ENCODE results near the gene PCMT1. TPM values are rescaled to one million over a fixed set of nuclear protein-coding genes. Genes with fewer than 3 reads are reported as not detected.

The PCMT1 gene
- total and polyA plus RNA-seq, 9 of the 15 experiments (the other 6 are each of a cell fraction or from before 2014, with no cell fraction given): 217 to 541 (median 327) TPM

DNA sequence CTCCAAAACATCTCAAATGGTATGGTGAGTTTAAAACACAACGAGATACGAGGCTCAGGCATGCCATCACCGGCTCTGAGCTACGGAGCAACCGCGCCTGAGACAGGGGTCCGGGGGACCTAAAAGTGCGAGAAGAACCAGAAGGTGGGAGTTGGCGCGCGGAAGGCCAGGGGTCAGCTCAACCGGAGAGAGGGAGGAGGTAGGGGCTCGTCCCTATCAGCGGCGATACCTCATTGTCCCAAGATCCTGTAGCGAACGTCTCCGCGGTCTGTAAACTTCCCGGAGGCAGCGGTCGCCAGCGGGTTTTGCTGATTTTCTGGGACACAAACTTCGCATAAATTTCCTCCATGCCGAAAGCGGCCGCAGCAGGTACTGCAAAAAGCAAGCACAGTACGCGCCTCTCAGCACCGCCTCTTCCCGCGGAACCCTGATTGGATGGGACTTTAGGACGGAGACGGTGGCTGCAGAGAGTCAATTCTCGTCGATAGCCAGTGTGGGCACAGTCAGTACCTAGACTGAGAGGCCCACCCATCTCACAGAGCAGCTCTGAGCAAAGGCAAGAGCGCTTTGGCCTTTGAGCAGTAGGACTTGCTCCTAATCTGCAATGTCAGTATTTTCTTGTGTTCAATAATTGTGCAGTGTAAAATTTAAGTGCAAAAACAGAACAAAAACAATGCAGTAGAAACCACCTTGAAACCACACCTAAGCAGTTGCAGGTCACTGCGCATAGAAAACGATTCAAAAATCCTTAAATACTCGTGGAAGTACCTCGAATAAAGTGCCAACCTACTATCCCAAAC, 3.2 kb upstream of the PCMT1 start, which contains the start of gene NUP43 (continued):
- no peak for TF ChIP-seq NR1H2 (CRISPR knock-in tag; IDR thresholded peaks at IDR 0.05)
- TF ChIP-seq DPF2 (IDR thresholded peaks at IDR 0.05): no peak; the same call in 1 of the 2 replicates
- TF ChIP-seq, protein P1, sequence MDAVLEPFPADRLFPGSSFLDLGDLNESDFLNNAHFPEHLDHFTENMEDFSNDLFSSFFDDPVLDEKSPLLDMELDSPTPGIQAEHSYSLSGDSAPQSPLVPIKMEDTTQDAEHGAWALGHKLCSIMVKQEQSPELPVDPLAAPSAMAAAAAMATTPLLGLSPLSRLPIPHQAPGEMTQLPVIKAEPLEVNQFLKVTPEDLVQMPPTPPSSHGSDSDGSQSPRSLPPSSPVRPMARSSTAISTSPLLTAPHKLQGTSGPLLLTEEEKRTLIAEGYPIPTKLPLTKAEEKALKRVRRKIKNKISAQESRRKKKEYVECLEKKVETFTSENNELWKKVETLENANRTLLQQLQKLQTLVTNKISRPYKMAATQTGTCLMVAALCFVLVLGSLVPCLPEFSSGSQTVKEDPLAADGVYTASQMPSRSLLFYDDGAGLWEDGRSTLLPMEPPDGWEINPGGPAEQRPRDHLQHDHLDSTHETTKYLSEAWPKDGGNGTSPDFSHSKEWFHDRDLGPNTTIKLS (IDR thresholded peaks at IDR 0.05; ENCODE audit: borderline replicate concordance, low read depth): peak; percentile 60; the same call in 1 of the 2 replicates
- TF ChIP-seq NR2C2 (CRISPR knock-in tag; IDR thresholded peaks at IDR 0.05): no peak
- TF ChIP-seq NR2C2 (tag; IDR thresholded peaks at IDR 0.05): peak; percentile 88
- no peak for TF ChIP-seq SRSF7 (optimal IDR thresholded peaks at IDR 0.05; ENCODE audit: low read depth, low read length)
- peak; percentile 75 for TF ChIP-seq EP400 (IDR thresholded peaks at IDR 0.05)
- TF ChIP-seq TAF9B (IDR thresholded peaks at IDR 0.05; ENCODE audit: partially characterized antibody): peak; percentile 56
- no peak for TF ChIP-seq TARDBP (IDR thresholded peaks at IDR 0.05)
- TF ChIP-seq ELF1 (tag; IDR thresholded peaks at IDR 0.05): no peak
- TF ChIP-seq TCFL5 (CRISPR knock-in tag; conservative IDR thresholded peaks at IDR 0.05): no peak
- TF ChIP-seq ZNF444 (CRISPR knock-in tag; IDR thresholded peaks at IDR 0.05): no peak
- no peak for TF ChIP-seq ILK (tag; IDR thresholded peaks at IDR 0.05; ENCODE audit: borderline replicate concordance, low read depth)
- TF ChIP-seq, protein P2, sequence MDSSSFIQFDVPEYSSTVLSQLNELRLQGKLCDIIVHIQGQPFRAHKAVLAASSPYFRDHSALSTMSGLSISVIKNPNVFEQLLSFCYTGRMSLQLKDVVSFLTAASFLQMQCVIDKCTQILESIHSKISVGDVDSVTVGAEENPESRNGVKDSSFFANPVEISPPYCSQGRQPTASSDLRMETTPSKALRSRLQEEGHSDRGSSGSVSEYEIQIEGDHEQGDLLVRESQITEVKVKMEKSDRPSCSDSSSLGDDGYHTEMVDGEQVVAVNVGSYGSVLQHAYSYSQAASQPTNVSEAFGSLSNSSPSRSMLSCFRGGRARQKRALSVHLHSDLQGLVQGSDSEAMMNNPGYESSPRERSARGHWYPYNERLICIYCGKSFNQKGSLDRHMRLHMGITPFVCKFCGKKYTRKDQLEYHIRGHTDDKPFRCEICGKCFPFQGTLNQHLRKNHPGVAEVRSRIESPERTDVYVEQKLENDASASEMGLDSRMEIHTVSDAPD (CRISPR knock-in tag; IDR thresholded peaks at IDR 0.05): no peak
- TF ChIP-seq, protein P3, sequence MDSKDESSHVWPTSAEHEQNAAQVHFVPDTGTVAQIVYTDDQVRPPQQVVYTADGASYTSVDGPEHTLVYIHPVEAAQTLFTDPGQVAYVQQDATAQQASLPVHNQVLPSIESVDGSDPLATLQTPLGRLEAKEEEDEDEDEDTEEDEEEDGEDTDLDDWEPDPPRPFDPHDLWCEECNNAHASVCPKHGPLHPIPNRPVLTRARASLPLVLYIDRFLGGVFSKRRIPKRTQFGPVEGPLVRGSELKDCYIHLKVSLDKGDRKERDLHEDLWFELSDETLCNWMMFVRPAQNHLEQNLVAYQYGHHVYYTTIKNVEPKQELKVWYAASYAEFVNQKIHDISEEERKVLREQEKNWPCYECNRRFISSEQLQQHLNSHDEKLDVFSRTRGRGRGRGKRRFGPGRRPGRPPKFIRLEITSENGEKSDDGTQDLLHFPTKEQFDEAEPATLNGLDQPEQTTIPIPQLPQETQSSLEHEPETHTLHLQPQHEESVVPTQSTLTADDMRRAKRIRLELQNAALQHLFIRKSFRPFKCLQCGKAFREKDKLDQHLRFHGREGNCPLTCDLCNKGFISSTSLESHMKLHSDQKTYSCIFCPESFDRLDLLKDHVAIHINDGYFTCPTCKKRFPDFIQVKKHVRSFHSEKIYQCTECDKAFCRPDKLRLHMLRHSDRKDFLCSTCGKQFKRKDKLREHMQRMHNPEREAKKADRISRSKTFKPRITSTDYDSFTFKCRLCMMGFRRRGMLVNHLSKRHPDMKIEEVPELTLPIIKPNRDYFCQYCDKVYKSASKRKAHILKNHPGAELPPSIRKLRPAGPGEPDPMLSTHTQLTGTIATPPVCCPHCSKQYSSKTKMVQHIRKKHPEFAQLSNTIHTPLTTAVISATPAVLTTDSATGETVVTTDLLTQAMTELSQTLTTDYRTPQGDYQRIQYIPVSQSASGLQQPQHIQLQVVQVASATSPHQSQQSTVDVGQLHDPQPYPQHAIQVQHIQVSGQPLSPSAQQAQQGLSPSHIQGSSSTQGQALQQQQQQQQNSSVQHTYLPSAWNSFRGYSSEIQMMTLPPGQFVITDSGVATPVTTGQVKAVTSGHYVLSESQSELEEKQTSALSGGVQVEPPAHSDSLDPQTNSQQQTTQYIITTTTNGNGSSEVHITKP (IDR thresholded peaks at IDR 0.05; ENCODE audit: partially characterized antibody): peak; percentile 10
- peak; percentile 63 for TF ChIP-seq CHD1 (IDR thresholded peaks at IDR 0.05; ENCODE audit: low read length)
- TF ChIP-seq SRF (CRISPR knock-in tag; IDR thresholded peaks at IDR 0.05): no peak
- TF ChIP-seq, protein P4, sequence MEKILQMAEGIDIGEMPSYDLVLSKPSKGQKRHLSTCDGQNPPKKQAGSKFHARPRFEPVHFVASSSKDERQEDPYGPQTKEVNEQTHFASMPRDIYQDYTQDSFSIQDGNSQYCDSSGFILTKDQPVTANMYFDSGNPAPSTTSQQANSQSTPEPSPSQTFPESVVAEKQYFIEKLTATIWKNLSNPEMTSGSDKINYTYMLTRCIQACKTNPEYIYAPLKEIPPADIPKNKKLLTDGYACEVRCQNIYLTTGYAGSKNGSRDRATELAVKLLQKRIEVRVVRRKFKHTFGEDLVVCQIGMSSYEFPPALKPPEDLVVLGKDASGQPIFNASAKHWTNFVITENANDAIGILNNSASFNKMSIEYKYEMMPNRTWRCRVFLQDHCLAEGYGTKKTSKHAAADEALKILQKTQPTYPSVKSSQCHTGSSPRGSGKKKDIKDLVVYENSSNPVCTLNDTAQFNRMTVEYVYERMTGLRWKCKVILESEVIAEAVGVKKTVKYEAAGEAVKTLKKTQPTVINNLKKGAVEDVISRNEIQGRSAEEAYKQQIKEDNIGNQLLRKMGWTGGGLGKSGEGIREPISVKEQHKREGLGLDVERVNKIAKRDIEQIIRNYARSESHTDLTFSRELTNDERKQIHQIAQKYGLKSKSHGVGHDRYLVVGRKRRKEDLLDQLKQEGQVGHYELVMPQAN (IDR thresholded peaks at IDR 0.05; ENCODE audit: borderline replicate concordance): peak; percentile 72
- no peak for TF ChIP-seq NFE2L1 (tag; IDR thresholded peaks at IDR 0.05; ENCODE audit: borderline replicate concordance, low read depth)
